HG03139 (cell line): ENCODE measurements around the gene SLC44A2.

Experiments used
- ATAC-seq: cut with Tn5 transposase; IDR thresholded peaks from one replicate; pipeline ENCODE4 v1.9.1; 2021; ENCODE audit not compliant: unreplicated experiment

The SLC44A2 gene

DNA sequence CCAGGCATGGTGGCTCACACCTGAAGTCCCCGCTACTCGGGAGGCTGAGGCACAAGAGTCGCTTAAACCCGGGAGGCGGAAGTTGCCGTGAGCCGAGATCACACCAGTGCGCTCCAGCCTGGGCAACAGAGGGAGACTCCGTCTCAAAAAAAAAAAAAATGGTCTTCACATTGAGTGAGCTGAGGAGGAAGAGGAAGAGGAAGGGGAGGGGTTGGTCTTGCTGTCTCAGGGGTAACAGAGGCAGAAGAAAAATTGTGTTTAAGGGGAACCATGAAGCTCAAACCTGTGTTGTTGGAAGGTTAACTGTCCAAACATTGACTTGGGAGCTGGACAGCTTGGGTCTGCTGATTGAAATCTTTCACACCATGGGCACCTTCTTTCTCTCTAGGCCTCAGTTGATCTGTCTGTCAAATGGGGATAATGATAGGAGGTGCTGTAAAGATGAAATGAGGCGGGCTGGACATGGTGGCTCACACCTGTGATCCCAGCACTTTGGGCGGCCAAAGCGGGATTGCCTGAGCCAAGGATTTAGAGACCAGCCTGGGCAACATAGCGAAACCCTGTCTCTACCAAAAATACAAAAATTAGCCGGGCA, 9.8 kb upstream of the SLC44A2 start:
- no peak for ATAC-seq

DNA sequence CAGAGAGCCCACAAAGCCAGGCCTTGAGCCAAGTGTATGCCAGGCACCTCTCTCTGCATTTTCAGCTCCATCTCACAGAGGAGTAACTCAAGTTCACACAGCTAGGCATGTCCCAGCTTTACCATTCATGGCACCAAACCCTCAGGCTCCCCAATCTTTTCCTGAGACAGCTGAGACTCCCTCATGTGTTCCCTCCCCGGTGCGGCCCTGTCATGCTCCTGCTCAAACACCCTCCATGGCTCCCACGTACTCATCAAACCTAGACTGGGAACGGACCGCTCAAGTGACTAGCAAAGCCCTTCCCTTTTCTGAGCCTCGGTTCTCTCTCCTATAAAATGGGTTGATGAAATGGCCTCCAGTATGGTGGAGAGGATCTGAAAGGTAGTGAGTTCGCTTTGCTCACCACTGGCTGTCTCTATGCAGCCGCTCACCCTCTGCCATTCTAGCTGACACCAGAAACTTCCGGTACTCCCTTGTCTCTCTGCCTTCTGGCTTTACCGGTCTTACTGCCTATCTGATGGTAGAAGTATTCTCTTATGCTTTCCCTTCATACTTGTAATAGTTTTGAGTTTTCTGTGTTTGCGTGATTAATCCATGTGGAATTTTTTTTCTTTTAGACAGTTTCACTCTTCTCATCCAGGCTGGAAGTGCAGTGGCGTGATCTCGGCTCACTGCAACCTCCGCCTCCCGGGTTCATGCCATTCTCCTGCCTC, 7.8 kb upstream of the SLC44A2 start:
- ATAC-seq = no peak

- no peak for ATAC-seq
Measured at GRCh38 chr19:10618846-10619245, 6.5 kb upstream of the SLC44A2 start.

DNA sequence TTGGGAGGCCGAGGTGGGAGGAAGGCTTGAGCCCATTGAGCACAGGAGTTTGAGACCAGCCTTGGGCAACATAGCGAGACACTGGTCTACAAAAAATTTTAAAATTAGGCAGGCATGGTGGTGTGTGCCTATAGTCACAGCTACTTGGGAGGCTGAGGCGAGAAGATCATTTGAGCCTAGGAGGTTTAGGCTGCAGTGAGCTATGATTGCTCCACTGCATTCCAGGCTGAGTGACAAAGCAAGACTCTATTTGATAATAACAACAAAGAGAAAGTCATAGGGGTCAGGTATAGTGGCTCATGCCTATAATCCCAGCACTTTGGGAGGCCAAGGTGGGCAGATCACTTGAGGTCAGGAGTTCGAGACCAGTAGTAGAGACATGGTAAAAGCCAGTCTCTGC, 4.6 kb upstream of the SLC44A2 start:
- no peak for ATAC-seq

- ATAC-seq = no peak
Measured at GRCh38 chr19:10621966-10622365, 3.4 kb upstream of the SLC44A2 start.

GRCh38 chr19:10624585-10624984, 768 bp upstream of the SLC44A2 start:
- ATAC-seq = no peak

- no peak for ATAC-seq
Measured at GRCh38 chr19:10625762-10626138, 397 bp downstream of the SLC44A2 start.

DNA sequence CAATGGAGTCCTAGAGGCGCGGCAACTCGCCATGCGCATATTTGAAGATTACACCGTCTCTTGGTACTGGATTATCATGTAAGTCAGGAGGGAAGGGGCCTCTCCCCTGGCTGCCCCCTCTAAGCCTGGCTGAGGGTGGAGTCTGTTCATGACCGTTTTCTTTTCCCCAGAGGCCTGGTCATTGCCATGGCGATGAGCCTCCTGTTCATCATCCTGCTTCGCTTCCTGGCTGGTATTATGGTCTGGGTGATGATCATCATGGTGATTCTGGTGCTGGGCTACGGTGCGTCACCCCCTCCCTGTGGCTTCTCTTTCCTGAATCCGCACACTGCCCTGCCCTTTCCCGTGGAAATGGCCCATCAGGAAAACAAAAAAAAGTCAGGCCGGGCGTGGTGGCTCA, 6.5 kb downstream of the SLC44A2 start:
- ATAC-seq = no peak

- no peak for ATAC-seq
Measured at GRCh38 chr19:10634430-10634829, 9.1 kb downstream of the SLC44A2 start.

- ATAC-seq = no peak
Measured at GRCh38 chr19:10634963-10635362, 9.6 kb downstream of the SLC44A2 start.

DNA sequence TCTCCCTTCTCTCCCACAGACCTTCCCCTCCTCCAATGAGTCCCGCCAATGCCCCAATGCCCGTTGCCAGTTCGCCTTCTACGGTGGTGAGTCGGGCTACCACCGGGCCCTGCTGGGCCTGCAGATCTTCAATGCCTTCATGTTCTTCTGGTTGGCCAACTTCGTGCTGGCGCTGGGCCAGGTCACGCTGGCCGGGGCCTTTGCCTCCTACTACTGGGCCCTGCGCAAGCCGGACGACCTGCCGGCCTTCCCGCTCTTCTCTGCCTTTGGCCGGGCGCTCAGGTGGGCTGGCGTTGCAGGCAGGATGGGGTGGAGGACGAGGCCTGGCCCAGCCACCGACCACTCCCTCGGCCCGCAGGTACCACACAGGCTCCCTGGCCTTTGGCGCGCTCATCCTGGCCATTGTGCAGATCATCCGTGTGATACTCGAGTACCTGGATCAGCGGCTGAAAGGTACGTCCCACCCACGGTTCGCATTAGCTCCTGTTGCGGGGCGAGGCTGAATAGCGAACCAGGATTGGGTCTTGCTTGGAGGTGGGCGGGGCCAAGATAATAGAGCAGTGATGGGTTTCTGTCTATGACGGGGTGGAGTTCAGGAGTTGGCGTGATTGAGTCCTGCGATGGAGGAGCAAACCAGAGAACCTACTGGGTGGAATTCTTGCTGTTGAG, 11.1 kb downstream of the SLC44A2 start:
- ATAC-seq = no peak

DNA sequence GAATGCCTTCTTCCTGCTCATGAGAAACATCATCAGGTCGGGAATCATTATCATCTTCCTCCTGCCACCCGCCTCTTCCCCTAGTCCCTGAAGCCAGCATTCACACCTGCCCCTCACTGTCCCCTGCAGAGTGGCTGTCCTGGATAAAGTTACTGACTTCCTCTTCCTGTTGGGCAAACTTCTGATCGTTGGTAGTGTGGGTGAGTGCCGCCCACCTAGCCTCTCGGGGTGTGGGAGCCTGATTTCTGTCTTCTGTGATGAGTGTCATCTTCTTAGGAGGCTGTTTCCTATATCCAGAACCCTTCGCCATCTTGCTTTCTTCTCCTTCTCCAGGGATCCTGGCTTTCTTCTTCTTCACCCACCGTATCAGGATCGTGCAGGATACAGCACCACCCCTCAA, 12.5 kb downstream of the SLC44A2 start:
- no peak for ATAC-seq

GRCh38 chr19:10639836-10640235, 14.5 kb downstream of the SLC44A2 start:
- no peak for ATAC-seq

GRCh38 chr19:10640361-10640760, 15.0 kb downstream of the SLC44A2 start:
- no peak for ATAC-seq

DNA sequence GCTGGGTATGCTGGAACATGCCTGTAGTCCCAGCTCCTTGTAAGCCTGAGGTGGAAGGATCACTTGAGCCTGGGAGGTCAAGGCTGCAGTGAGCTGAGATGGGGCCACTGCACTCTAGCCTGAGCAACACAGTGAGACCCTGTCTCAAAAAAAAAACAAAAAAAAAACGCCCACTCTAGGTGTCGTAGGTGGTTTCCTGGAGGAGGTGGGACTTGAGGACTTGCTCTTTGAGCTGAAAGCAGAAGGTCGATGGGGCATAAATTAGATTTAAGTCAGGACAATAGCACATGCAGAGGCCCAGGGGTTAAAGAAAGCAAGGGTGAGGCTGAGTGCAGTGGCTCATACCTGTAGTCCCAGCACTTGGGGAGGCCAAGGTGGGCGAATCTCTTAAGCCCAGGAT, 15.9 kb downstream of the SLC44A2 start:
- ATAC-seq = no peak

DNA sequence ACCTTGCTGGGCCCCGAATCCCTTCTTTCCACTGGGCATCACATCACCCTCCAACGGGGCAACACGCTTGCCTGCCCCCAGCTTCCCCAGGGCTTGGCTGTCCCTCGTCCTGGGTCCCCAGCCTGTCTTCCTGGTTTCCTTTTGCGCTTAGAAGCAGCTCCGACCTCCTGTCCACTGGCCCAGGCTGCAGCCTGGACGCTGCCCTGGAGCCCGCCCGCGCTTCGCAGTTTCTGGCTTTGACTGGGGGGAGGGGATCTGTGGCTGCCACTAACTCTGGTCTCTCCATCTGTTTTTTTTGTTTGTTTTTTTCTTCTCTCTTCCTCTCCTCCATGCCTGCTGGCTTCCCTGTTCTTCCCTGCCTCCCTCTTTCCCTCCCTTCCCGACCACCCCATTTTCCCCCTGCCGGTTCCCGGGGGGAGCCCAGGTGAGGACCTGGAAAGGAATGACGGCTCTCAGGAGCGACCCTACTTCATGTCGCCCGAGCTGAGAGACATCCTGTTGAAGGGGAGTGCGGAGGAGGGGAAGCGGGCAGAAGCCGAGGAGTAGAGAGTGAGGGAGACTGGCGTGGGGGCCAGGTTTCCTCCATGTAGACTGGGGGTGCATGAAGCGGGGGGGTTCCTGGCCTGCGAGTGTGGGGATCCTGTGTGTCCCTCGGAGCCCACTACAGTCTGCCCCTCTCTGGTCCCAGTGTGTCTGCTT, 17.3 kb downstream of the SLC44A2 start:
- no peak for ATAC-seq

DNA sequence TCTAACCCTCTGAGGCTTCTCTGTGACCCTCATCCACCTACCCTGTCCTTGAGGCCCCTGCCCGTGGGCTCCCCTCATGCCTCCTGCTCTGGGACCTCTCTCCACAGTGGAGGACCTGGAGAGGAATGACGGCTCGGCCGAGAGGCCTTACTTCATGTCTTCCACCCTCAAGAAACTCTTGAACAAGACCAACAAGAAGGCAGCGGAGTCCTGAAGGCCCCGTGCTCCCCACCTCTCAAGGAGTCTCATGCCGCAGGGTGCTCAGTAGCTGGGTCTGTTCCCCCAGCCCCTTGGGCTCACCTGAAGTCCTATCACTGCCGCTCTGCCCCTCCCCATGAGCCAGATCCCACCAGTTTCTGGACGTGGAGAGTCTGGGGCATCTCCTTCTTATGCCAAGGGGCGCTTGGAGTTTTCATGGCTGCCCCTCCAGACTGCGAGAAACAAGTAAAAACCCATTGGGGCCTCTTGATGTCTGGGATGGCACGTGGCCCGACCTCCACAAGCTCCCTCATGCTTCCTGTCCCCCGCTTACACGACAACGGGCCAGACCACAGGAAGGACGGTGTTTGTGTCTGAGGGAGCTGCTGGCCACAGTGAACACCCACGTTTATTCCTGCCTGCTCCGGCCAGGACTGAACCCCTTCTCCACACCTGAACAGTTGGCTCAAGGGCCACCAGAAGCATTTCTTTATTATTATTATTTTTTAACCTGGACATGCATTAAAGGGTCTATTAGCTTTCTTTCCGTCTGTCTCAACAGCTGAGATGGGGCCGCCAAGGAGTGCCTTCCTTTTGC, 18.0 kb downstream of the SLC44A2 start:
- no peak for ATAC-seq

GRCh38 chr19:10643968-10644259, 18.6 kb downstream of the SLC44A2 start:
- no peak for ATAC-seq

GRCh38 chr19:10644260-10645007, 19.1 kb downstream of the SLC44A2 start:
- ATAC-seq = no peak

DNA sequence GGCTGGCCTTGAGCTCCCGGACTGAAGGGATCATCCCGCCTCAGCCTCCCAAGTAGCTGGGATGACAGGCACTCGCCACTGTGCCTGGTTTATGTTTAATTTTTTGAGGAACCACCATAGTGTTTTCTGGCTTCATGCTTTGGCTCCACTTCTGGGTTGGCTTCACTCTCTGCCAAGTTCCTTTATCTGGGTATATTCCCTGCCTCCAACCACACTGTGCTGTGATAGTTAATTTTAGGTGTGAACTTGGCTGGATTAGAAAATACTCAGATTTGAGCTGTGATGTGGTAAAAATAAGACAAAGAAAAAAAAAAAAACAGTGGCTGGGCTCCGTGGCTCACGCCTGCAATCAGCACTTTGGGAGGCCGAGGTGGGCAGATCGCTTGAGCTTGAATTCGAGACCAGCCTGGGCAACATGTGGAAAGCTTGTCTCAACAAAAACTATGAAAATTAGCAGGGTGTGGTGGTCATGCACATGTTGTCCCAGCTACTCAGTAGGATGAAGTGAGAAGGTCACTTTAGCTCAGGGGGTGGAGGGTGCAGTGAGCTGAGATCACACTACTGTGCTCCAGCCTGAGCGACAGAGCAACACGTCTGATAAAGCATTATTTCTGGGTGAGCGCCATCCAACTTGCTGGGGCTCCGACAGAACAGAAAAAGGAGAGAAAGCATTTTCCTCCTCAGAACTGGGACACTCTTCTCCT, 21.3 kb downstream of the SLC44A2 start:
- no peak for ATAC-seq
